AG10803 (cell line): Measurements from ENCODE around the gene IGFALS.

Experiments used
- DNase-seq: peaks from one replicate; pipeline ENCODE4 v3.0.0; 2010; ENCODE audit warnings: low read depth
- H3K4me3 ChIP-seq: 2 replicates; pipeline ENCODE4 v1.5.1; 2011; ENCODE audit warnings: mild to moderate bottlenecking, low read length, control low read depth
- CTCF ChIP-seq: conservative IDR thresholded peaks from 2 replicates; pipeline ENCODE4 v1.5.1; 2011; ENCODE audit warnings: mild to moderate bottlenecking, low read length, control low read depth, inconsistent platforms

The IGFALS gene

GRCh38 chr16:1762879-1763520 lies 30.5 kb downstream of the IGFALS start:
- no peak for TF ChIP-seq CTCF
- H3K4me3 ChIP-seq = no peak overlapping the region
- DNase-seq = no peak

DNA sequence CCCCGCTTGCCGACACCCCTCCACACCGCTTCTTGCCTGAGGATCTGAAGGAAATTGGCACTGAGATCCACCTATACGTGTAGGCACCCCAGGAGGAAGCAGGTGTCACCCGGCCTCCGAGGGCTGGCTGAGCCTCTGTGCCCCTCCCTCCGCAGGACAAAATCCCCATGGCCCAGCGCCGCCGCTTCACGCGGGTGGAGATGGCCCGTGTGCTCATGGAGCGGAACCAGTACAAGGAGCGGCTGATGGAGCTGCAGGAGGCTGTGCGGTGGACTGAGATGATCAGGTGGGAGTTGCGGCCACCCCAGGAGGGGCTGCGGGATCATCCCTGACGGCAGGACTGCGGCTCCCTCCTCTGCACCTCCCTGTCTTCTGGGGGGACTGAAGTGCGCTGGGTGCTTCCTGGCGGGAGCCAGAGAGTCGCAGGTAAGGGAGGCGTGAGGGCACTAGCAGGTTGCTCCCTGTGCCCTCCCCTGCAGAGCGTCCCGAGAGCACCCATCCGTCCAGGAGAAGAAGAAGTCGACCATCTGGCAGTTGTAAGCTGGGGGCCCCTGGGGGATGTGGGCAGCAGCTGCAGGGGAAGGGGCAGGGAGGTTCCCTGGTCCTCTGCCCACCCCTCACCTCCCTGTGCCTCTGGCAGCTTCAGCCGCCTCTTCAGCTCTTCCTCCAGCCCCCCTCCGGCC lies 31.2 kb downstream of the IGFALS start:
- no peak for DNase-seq
- TF ChIP-seq CTCF = no peak

DNA sequence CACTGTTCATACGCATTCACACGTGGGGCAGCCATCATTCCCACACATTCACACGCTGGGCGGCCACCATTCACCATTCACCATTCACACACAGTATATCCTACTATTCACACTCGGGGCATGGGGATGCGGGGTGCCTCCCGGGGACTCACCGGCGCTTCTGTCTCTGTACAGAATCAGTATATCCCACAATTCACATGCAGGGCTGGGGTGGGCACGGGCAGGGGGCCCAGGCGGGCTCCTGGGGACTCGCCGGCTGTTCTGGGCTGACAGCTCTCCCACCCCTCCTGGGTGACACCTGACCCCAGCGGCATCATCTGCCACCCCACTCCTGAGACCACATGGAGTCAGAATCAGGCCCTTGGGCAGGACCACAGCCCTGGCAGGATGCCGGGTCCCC lies 31.8 kb downstream of the IGFALS start:
- TF ChIP-seq CTCF = no peak
- no peak for DNase-seq
- no peak overlapping the region for H3K4me3 ChIP-seq

More for the DNA sequence above, 31.2 kb downstream of the IGFALS start:
- H3K4me3 ChIP-seq = no peak overlapping the region

GRCh38 chr16:1760911-1761310 lies 32.6 kb downstream of the IGFALS start:
- no peak overlapping the region for H3K4me3 ChIP-seq
- no peak for DNase-seq
- TF ChIP-seq CTCF = no peak

DNA sequence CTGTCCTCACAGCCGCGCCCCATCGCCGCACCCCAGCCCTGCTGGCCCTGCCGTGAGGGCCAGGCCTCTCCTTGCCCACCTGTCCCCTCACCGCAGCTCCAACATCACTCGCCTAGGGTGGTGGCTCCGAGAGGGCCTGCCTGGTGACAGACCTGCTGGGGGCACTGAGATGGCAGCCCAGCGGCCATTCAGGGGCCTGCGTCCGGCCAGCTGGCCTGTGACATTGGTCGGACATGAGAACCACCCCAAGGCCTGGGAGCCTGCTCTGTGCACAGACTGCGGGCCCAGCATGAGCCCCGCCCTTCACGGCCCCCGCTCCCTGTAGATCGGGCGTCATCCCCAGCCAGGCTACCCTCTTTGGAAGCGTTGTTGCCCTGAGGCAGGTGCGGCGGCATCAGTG lies 34.0 kb downstream of the IGFALS start:
- DNase-seq = no peak
- TF ChIP-seq CTCF = no peak
- no peak overlapping the region for H3K4me3 ChIP-seq

DNA sequence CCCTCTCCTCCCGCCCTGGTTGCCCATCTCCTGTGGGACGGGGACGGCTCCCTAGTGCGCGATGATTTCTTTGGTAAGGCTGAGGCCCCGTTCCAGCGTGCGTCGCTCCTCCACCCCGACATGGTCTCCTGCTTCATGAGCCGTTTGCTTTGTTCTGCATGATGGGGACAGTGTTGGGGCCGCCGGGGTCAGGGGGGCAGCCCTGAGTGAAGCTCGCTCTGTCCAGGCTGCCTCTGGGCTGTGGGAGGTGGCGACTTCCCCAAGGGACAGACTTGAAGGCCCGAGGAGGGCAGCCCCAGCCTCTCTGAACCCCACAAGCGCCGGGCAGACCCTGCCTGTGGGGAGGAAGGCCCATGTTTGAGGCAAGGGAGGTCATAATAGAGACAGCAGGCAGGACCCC lies 34.6 kb downstream of the IGFALS start:
- no peak for DNase-seq
- no peak overlapping the region for H3K4me3 ChIP-seq

More for the DNA sequence above, 34.6 kb downstream of the IGFALS start:
- TF ChIP-seq CTCF = no peak
